Measurements from ENCODE around the gene SLC30A1. TPM values are rescaled to one million over a fixed set of nuclear protein-coding genes. Genes with fewer than 3 reads are reported as not detected.

Gene SLC30A1
- total RNA-seq, 6 experiments from 2014 or later, result 23.6 to 27.5 (median 25.7) TPM

DNA sequence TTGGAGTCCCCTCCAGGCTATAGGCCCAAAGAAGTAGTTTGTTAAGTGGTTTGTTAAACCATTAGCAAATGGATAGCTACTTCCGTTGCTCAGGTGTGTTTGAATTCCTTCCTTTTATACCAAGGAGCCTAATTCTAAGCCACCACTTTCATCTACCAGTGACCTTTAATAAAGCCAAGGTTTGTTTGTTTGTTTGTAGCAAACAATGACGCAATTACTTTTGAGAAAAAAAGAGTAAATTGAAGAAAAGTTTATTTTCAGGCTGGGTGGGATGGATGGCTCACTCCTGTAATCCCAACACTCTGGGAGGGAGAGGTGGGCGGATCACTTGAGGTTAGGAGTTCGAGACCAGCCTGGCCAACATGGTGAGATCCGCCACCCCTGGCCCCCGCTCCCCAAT, 56.2 kb downstream of the SLC30A1 start:
- Mint-ChIP-seq H3K27me3 (ENCODE audit: insufficient read depth) (peaks cover 13% of the 10 kb centered on the region), H3K27ac (no peak overlapping the region), H3K36me3 (ENCODE audit: low read depth) (no peaks in the 10 kb centered on the region), H3K4me3 (no peak overlapping the region), H3K4me1 (ENCODE audit: low read depth) (peaks cover 6% of the 10 kb centered on the region; the same call in 1 of the 2 replicates), H3K9me3 (no peaks in the 10 kb centered on the region)
- TF ChIP-seq, protein P1, sequence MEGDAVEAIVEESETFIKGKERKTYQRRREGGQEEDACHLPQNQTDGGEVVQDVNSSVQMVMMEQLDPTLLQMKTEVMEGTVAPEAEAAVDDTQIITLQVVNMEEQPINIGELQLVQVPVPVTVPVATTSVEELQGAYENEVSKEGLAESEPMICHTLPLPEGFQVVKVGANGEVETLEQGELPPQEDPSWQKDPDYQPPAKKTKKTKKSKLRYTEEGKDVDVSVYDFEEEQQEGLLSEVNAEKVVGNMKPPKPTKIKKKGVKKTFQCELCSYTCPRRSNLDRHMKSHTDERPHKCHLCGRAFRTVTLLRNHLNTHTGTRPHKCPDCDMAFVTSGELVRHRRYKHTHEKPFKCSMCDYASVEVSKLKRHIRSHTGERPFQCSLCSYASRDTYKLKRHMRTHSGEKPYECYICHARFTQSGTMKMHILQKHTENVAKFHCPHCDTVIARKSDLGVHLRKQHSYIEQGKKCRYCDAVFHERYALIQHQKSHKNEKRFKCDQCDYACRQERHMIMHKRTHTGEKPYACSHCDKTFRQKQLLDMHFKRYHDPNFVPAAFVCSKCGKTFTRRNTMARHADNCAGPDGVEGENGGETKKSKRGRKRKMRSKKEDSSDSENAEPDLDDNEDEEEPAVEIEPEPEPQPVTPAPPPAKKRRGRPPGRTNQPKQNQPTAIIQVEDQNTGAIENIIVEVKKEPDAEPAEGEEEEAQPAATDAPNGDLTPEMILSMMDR (IDR thresholded peaks at IDR 0.05), result no peak
- no peak for DNase-seq

Other genes starting within 250 kb of the SLC30A1 start
- not detected for gene RD3, start 87.0 kb downstream of the SLC30A1 start, total RNA-seq (2021; fragmentation: NEBNext Ultra II Directional; extraction: Animal tissue kit (Norgen Biotek cat#: 25700))
- gene NEK2, start 96.5 kb upstream of the SLC30A1 start, total RNA-seq (2021; fragmentation: NEBNext Ultra II Directional; extraction: Animal tissue kit (Norgen Biotek cat#: 25700)), result 10 to 100 TPM; 10.2 to 28.6 (median 26.8) TPM